Measurements from ENCODE around the gene CADPS. TPM values are rescaled to one million over a fixed set of nuclear protein-coding genes. Genes with fewer than 3 reads are reported as not detected.
A peak's percentile ranks its signal among the peaks of the same experiment; 100 is the strongest.

CADPS gene
- total RNA-seq, 1 experiment from 2014 or later, result not detected

GRCh38 chr3:62404321-62404720 lies 470.9 kb downstream of the CADPS start:
- H3K9me3 ChIP-seq (ENCODE audit: low read depth, low read length, poor library complexity, severe bottlenecking), result no peaks in the 10 kb centered on the region
- intact Hi-C loops (cut with micrococcal nuclease; ENCODE audit: unreplicated experiment), result no loop called here
- TF ChIP-seq, protein P1, sequence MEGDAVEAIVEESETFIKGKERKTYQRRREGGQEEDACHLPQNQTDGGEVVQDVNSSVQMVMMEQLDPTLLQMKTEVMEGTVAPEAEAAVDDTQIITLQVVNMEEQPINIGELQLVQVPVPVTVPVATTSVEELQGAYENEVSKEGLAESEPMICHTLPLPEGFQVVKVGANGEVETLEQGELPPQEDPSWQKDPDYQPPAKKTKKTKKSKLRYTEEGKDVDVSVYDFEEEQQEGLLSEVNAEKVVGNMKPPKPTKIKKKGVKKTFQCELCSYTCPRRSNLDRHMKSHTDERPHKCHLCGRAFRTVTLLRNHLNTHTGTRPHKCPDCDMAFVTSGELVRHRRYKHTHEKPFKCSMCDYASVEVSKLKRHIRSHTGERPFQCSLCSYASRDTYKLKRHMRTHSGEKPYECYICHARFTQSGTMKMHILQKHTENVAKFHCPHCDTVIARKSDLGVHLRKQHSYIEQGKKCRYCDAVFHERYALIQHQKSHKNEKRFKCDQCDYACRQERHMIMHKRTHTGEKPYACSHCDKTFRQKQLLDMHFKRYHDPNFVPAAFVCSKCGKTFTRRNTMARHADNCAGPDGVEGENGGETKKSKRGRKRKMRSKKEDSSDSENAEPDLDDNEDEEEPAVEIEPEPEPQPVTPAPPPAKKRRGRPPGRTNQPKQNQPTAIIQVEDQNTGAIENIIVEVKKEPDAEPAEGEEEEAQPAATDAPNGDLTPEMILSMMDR (conservative IDR thresholded peaks at IDR 0.05; ENCODE audit: low read depth, low read length), result no peak
- TF ChIP-seq EZH2 (IDR thresholded peaks at IDR 0.05; ENCODE audit: borderline replicate concordance, low read depth, low read length, poor library complexity, severe bottlenecking), result no peak
- H3K27me3 ChIP-seq (replicated peaks; ENCODE audit: insufficient read depth, low read depth, low read length, poor library complexity), result no peaks in the 10 kb centered on the region
- H3K27ac ChIP-seq (ENCODE audit: low read depth, low read length, poor library complexity, severe bottlenecking), result no peak overlapping the region
- no peaks in the 10 kb centered on the region for H3K4me1 ChIP-seq (ENCODE audit: insufficient read depth, low read length, poor library complexity, severe bottlenecking)
- no peak for DNase-seq (ENCODE audit: low spot score)
- POLR2A ChIA-PET (ENCODE audit: low non-redundant PET), result no interaction called here
- BruUV-seq (replicated peaks), result no TSS peak
- CTCF ChIA-PET, result no interaction called here
- no peak overlapping the region for H3K4me3 ChIP-seq (ENCODE audit: low read depth, low read length, poor library complexity, severe bottlenecking)
- no peaks in the 10 kb centered on the region for H3K36me3 ChIP-seq (ENCODE audit: insufficient read depth, low read length, poor library complexity, severe bottlenecking)

DNA sequence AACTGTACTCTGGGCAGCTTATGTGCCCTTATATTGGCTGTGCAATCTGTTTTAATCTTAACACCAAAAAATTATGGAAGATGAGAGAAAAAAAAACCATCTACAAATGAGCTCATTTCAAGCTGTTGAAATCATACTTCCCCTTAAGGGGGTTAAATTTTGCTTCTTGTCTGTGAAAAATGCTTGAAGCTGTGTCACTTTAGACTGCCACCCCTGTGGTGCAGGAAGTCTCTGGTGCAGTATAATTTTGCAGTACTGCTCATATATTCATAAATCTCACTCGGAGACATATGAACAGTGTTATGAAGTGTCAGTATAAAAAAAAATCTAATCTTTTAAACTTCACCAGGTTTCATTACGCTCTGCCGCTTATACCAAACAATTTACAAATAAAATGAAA lies 471.5 kb downstream of the CADPS start:
- H3K27me3 ChIP-seq (replicated peaks; ENCODE audit: insufficient read depth, low read depth, low read length, poor library complexity), result no peaks in the 10 kb centered on the region
- BruUV-seq (replicated peaks), result no TSS peak
- no peaks in the 10 kb centered on the region for H3K9me3 ChIP-seq (ENCODE audit: low read depth, low read length, poor library complexity, severe bottlenecking)
- TF ChIP-seq, protein P1 (conservative IDR thresholded peaks at IDR 0.05; ENCODE audit: low read depth, low read length), result no peak
- TF ChIP-seq EZH2 (IDR thresholded peaks at IDR 0.05; ENCODE audit: borderline replicate concordance, low read depth, low read length, poor library complexity, severe bottlenecking), result no peak
- DNase-seq (ENCODE audit: low spot score), result peak; percentile 10
- intact Hi-C loops (cut with micrococcal nuclease; ENCODE audit: unreplicated experiment), result no loop called here
- ChIA-PET CTCF (no interaction called here), POLR2A (ENCODE audit: low non-redundant PET) (no interaction called here)
- no peaks in the 10 kb centered on the region for H3K36me3 ChIP-seq (ENCODE audit: insufficient read depth, low read length, poor library complexity, severe bottlenecking)
- H3K4me3 ChIP-seq (ENCODE audit: low read depth, low read length, poor library complexity, severe bottlenecking), result no peak overlapping the region
- no peak overlapping the region for H3K27ac ChIP-seq (ENCODE audit: low read depth, low read length, poor library complexity, severe bottlenecking)
- no peaks in the 10 kb centered on the region for H3K4me1 ChIP-seq (ENCODE audit: insufficient read depth, low read length, poor library complexity, severe bottlenecking)

DNA sequence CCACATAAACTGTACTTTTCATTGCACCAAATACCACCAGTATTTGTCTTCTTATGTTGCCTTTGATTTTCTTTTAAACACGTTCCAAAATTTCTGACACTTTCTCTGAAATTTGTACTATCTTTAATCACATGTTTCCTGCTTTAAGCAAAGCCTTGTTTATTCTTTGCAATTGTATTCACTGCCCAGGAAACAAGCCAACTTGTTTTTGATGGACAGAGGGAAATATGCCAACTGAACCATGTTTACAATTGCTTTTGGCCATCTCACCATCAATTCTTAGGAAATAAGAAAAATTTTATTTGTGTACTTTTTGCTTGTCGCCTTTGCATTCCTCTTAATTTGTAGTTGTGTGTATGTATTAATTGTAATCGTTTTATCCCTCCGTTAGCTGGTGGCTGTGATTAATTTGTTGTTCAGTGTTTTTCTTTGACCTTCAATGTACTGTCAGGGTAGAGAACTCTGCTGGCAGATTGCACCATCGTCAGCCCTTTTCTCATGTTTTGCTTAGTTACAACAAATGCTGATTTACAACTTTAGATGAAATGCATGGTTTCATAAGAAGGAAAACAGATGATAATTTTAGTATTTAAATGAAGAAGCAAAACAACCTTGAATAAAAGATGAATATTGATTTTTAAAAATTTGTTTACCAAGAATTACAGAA lies 482.5 kb downstream of the CADPS start:
- DNase-seq (ENCODE audit: low spot score), result no peak
- POLR2A ChIA-PET (ENCODE audit: low non-redundant PET), result no interaction called here
- Histone ChIP-seq H3K4me1 (ENCODE audit: insufficient read depth, low read length, poor library complexity, severe bottlenecking) (no peaks in the 10 kb centered on the region), H3K27ac (ENCODE audit: low read depth, low read length, poor library complexity, severe bottlenecking) (no peak overlapping the region), H3K27me3 (replicated peaks; ENCODE audit: insufficient read depth, low read depth, low read length, poor library complexity) (peaks cover 8% of the 10 kb centered on the region), H3K9me3 (ENCODE audit: low read depth, low read length, poor library complexity, severe bottlenecking) (no peaks in the 10 kb centered on the region), H3K4me3 (ENCODE audit: low read depth, low read length, poor library complexity, severe bottlenecking) (no peak overlapping the region), H3K36me3 (ENCODE audit: insufficient read depth, low read length, poor library complexity, severe bottlenecking) (no peaks in the 10 kb centered on the region)
- TF ChIP-seq EZH2 (IDR thresholded peaks at IDR 0.05; ENCODE audit: borderline replicate concordance, low read depth, low read length, poor library complexity, severe bottlenecking), result no peak
- TF ChIP-seq, protein P1 (conservative IDR thresholded peaks at IDR 0.05; ENCODE audit: low read depth, low read length), result no peak
- BruUV-seq (replicated peaks), result no TSS peak
- CTCF ChIA-PET, result no interaction called here
- intact Hi-C loops (cut with micrococcal nuclease; ENCODE audit: unreplicated experiment), result no loop called here

Measured in A673 (cell line).